Neural cell (in vitro differentiated cells): Measurements from ENCODE around the gene SAP30L.

Experiments used
- EP300 ChIP-seq: fragments of 450-650 bp; conservative IDR thresholded peaks from 2 replicates; pipeline ENCODE4 v1.6.1; 2014; ENCODE audit warnings: antibody characterized with exemption, mild to moderate bottlenecking, moderate library complexity; ENCODE audit not compliant: poor library complexity, severe bottlenecking
- EZH2 ChIP-seq: fragments of 200-600, 300-800 bp; shearing (Covaris generic), sonication (generic); IDR thresholded peaks from 2 replicates; pipeline ENCODE4 v1.6.1; 2014; ENCODE audit warnings: antibody characterized with exemption, low read length, borderline replicate concordance, mild to moderate bottlenecking; ENCODE audit not compliant: insufficient read depth, poor library complexity, severe bottlenecking
- MXI1 ChIP-seq: fragments of 450-650 bp; conservative IDR thresholded peaks from 2 replicates; pipeline ENCODE4 v1.6.1; 2014; ENCODE audit warnings: antibody characterized with exemption, mild to moderate bottlenecking; ENCODE audit not compliant: poor library complexity, severe bottlenecking
- POLR2AphosphoS5 ChIP-seq: IDR thresholded peaks from 2 replicates; pipeline ENCODE4 v1.6.1; 2012
- RAD21 ChIP-seq: fragments of 450-650 bp; conservative IDR thresholded peaks from 2 replicates; pipeline ENCODE4 v1.6.1; 2014; ENCODE audit warnings: antibody characterized with exemption, mild to moderate bottlenecking, moderate library complexity
- SMC3 ChIP-seq: fragments of 450-650 bp; conservative IDR thresholded peaks from 2 replicates; pipeline ENCODE4 v1.6.1; 2014; ENCODE audit warnings: antibody characterized with exemption, mild to moderate bottlenecking, moderate library complexity; ENCODE audit not compliant: poor library complexity
- TF ChIP-seq, protein P1 (sequence below): fragments of 450-650 bp; IDR thresholded peaks from 2 replicates; pipeline ENCODE4 v1.5.1; 2014; ENCODE audit warnings: antibody characterized with exemption, mild to moderate bottlenecking, moderate library complexity; ENCODE audit not compliant: poor library complexity, severe bottlenecking
- TF ChIP-seq, protein P2 (sequence below): IDR thresholded peaks from 2 replicates; pipeline ENCODE4 v1.6.1; 2012; ENCODE audit warnings: borderline replicate concordance

DNA sequence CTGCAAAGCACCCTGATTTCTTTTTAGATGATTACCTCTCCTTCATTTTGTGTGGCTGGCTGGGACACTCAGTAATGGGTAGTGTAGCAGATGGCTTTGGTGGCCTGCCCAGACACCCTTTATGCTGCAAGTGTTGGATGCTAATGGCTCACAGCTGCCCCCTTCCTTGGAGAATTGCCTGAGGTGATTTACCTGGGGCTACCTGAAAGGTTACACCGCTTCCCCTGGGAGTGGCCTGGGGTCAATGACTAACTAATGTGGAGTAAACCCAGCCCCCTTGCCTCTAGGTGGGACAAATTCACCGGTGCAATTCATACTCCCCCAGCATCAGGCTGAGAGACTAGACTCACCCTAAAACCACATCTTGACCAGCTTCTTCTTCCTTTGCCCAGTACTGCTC is 55.8 kb downstream of the SAP30L start:
- TF ChIP-seq EZH2 (no peak), RAD21 (no peak), SMC3 (no peak), MXI1 (no peak), EP300 (no peak), POLR2AphosphoS5 (no peak)
- TF ChIP-seq, protein P1, sequence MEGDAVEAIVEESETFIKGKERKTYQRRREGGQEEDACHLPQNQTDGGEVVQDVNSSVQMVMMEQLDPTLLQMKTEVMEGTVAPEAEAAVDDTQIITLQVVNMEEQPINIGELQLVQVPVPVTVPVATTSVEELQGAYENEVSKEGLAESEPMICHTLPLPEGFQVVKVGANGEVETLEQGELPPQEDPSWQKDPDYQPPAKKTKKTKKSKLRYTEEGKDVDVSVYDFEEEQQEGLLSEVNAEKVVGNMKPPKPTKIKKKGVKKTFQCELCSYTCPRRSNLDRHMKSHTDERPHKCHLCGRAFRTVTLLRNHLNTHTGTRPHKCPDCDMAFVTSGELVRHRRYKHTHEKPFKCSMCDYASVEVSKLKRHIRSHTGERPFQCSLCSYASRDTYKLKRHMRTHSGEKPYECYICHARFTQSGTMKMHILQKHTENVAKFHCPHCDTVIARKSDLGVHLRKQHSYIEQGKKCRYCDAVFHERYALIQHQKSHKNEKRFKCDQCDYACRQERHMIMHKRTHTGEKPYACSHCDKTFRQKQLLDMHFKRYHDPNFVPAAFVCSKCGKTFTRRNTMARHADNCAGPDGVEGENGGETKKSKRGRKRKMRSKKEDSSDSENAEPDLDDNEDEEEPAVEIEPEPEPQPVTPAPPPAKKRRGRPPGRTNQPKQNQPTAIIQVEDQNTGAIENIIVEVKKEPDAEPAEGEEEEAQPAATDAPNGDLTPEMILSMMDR, result no peak
- TF ChIP-seq, protein P2, sequence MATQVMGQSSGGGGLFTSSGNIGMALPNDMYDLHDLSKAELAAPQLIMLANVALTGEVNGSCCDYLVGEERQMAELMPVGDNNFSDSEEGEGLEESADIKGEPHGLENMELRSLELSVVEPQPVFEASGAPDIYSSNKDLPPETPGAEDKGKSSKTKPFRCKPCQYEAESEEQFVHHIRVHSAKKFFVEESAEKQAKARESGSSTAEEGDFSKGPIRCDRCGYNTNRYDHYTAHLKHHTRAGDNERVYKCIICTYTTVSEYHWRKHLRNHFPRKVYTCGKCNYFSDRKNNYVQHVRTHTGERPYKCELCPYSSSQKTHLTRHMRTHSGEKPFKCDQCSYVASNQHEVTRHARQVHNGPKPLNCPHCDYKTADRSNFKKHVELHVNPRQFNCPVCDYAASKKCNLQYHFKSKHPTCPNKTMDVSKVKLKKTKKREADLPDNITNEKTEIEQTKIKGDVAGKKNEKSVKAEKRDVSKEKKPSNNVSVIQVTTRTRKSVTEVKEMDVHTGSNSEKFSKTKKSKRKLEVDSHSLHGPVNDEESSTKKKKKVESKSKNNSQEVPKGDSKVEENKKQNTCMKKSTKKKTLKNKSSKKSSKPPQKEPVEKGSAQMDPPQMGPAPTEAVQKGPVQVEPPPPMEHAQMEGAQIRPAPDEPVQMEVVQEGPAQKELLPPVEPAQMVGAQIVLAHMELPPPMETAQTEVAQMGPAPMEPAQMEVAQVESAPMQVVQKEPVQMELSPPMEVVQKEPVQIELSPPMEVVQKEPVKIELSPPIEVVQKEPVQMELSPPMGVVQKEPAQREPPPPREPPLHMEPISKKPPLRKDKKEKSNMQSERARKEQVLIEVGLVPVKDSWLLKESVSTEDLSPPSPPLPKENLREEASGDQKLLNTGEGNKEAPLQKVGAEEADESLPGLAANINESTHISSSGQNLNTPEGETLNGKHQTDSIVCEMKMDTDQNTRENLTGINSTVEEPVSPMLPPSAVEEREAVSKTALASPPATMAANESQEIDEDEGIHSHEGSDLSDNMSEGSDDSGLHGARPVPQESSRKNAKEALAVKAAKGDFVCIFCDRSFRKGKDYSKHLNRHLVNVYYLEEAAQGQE, result no peak
